CD4-positive, alpha-beta T cell (primary cell): ENCODE data around the gene GABRR2. TPM values are rescaled to one million over a fixed set of nuclear protein-coding genes. Genes with fewer than 3 reads are reported as not detected.

Source experiments
- ATAC-seq: fragments of 200-7000 bp; cut with Tn5 transposase; one replicate; pipeline ENCODE4 v1.10.0; 2022; ENCODE audit warnings: mild to moderate bottlenecking; ENCODE audit not compliant: poor library complexity
- CTCF ChIA-PET: fragments of 350-600 bp; sonication (Branson Sonifier 250); formaldehyde crosslinking; loops from one replicate; lab custom pipeline; 2021; ENCODE audit warnings: antibody characterized with exemption, inconsistent platforms; lab: Charles Lee
- POLR2A ChIA-PET: fragments of 350-600 bp; sonication (Branson Sonifier 250); formaldehyde crosslinking; loops from one replicate; lab custom pipeline; 2021; ENCODE audit warnings: antibody characterized with exemption, inconsistent platforms; lab: Charles Lee
- DNase-seq, 14 experiments: peaks; one replicate each; pipeline ENCODE4 v3.0.0-alpha.2; 2013 to 2020; ENCODE audit warnings: mixed read lengths in 2 of 14
- H3K27ac ChIP-seq, 2 donors: one replicate each; pipeline versions ENCODE4 v1.5.1 to v1.7.0; 2013; ENCODE audit warnings: low read length in 2 of 2, low read depth in 1 of 2, mild to moderate bottlenecking in 1 of 2
- H3K27me3 ChIP-seq, 2 experiments: 1 replicate in 1 of 2; 2 replicates in 1 of 2; pipeline versions ENCODE4 v1.6.1 to v1.7.0; 2013; ENCODE audit warnings: low read length in 2 of 2, control low read depth in 1 of 2, mild to moderate bottlenecking in 1 of 2, moderate library complexity in 1 of 2; ENCODE audit not compliant: insufficient read depth in 2 of 2, control insufficient read depth in 1 of 2
- H3K36me3 ChIP-seq: one replicate; pipeline ENCODE4 v1.6.1; 2013; ENCODE audit warnings: low read length, control low read depth; ENCODE audit not compliant: insufficient read depth
- H3K4me1 ChIP-seq: one replicate; pipeline ENCODE4 v1.6.1; 2013; ENCODE audit warnings: low read length, control low read depth; ENCODE audit not compliant: insufficient read depth
- H3K4me3 ChIP-seq: one replicate; pipeline ENCODE4 v1.5.1; 2013; ENCODE audit warnings: mild to moderate bottlenecking, low read length, moderate library complexity
- H3K9me3 ChIP-seq, 2 experiments: 1 replicate in 1 of 2; 2 replicates in 1 of 2; pipeline versions ENCODE4 v1.6.1 to v1.7.0; 2013; ENCODE audit warnings: low read length in 2 of 2, mild to moderate bottlenecking in 2 of 2, control low read depth in 1 of 2, moderate library complexity in 1 of 2; ENCODE audit not compliant: control insufficient read depth in 1 of 2, insufficient read depth in 1 of 2
- H3K27ac Mint-ChIP-seq: one replicate; pipeline ENCODE4 v1.8.0; 2020; ENCODE audit warnings: mixed read lengths
- H3K27me3 Mint-ChIP-seq: one replicate; pipeline ENCODE4 v1.8.0; 2021; ENCODE audit warnings: mixed read lengths
- H3K36me3 Mint-ChIP-seq: one replicate; pipeline ENCODE4 v1.8.0; 2021; ENCODE audit warnings: low read depth, mixed read lengths
- H3K4me1 Mint-ChIP-seq: one replicate; pipeline ENCODE4 v1.8.0; 2021; ENCODE audit warnings: low read depth, mixed read lengths
- H3K4me3 Mint-ChIP-seq: one replicate; pipeline ENCODE4 v1.8.0; 2020; ENCODE audit warnings: mild to moderate bottlenecking, mixed read lengths
- H3K9me3 Mint-ChIP-seq: one replicate; pipeline ENCODE4 v1.8.0; 2020; ENCODE audit warnings: mixed read lengths
- intact Hi-C, 2 experiments: fragments of 100-400 bp; cut with DNase I in 1 of 2; cut with micrococcal nuclease in 1 of 2; formaldehyde crosslinking; loops; one replicate each; pipeline versions ENCODE4 v1.15.1 to v1.9.0; 2023 to 2025; cut with DNase I, micrococcal nuclease
- total RNA-seq, 174 experiments: library from RNA in 2 of 174; stranded (reverse) in 2 of 174; gene quantifications; one replicate each; pipeline ENCODE4 v1.2.3 and lab custom pipeline; 2021 to 2026
- TF ChIP-seq, protein P1 (sequence below): fragments of 200-600 bp; IDR thresholded peaks from one replicate; pipeline ENCODE4 v1.8.0; 2022; ENCODE audit warnings: antibody characterized with exemption, mild to moderate bottlenecking

GABRR2 gene
- total RNA-seq, 2 experiments from 2014 or later: 0.47 to 0.49 TPM

DNA sequence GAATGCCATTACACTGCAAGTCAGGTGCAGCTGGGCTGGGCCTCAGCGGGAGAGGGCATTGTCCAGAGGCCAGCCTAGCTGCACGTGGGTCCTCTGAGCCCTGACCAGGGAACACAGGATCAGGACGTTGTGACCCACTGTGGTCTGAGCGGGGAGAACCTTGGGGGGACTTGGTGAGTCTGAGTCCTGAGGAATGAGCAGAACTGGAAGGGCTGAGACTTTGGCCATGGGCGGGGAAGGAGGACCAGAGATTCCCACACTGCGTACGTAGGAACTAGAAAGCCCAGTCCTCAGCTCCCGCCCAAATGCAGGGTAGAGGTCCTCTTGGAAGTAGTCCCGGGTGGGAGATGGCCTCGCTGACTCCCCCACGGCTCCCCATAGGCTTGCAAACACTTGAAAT is 42.5 kb downstream of the GABRR2 start:
- DNase-seq (no peak), ATAC-seq (no peak)
- ChIA-PET POLR2A (no interaction called here), CTCF (interaction anchor here (0.6 kb wide), 1 partner anchor 81 kb away, joined by 3 read pairs; no protein-coding TSS in a partner anchor)
- Histone ChIP-seq H3K4me3 (no peak overlapping the region), H3K9me3 (no peaks in the 10 kb centered on the region), H3K4me1 (no peaks in the 10 kb centered on the region), H3K27me3 (no peaks in the 10 kb centered on the region), H3K36me3 (no peaks in the 10 kb centered on the region), H3K27ac (no peak overlapping the region)
- TF ChIP-seq, protein P1, sequence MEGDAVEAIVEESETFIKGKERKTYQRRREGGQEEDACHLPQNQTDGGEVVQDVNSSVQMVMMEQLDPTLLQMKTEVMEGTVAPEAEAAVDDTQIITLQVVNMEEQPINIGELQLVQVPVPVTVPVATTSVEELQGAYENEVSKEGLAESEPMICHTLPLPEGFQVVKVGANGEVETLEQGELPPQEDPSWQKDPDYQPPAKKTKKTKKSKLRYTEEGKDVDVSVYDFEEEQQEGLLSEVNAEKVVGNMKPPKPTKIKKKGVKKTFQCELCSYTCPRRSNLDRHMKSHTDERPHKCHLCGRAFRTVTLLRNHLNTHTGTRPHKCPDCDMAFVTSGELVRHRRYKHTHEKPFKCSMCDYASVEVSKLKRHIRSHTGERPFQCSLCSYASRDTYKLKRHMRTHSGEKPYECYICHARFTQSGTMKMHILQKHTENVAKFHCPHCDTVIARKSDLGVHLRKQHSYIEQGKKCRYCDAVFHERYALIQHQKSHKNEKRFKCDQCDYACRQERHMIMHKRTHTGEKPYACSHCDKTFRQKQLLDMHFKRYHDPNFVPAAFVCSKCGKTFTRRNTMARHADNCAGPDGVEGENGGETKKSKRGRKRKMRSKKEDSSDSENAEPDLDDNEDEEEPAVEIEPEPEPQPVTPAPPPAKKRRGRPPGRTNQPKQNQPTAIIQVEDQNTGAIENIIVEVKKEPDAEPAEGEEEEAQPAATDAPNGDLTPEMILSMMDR: no peak
- intact Hi-C loops: no loop called here
- Mint-ChIP-seq H3K27ac (no peak overlapping the region), H3K27me3 (no peaks in the 10 kb centered on the region), H3K9me3 (no peaks in the 10 kb centered on the region), H3K4me3 (no peak overlapping the region), H3K4me1 (no peaks in the 10 kb centered on the region), H3K36me3 (no peaks in the 10 kb centered on the region)

DNA sequence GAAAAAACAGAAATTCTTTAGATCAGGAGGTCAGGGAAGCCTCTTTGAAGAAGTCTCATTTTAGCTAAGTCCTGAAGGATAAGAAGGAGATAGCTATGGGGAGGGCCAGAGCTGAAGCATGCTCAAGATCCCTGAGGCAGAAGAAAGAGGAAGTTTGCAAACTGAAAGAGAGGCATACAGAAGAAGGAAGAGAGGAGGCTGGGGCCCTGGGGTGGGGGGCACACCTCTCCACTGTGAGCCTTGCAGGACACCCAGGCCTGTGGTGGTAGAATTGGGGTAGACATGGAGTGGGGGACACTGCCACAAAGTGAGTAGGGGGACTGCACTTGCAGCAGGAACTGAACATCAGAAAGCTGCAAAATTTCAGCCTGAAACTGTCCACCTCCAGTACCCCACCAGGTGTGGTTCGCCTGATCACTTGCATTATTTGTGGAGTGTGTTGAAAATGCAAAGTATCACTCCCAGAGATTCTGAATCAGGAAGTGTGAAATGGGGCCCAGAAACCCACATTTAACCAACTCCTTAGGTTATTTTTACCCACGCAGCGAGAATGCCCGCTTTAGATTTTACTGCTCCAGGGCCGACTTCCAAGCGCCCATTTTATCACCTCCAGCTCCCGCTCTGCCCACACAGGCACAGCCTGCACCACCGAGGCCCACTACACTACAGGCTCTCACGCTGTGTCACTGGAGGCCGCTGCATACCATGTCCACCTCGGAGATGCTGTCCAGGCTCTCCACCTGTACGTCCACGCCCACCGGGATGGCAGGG is 44.0 kb downstream of the GABRR2 start:
- H3K9me3 Mint-ChIP-seq: no peaks in the 10 kb centered on the region
- DNase-seq (no peak), ATAC-seq (no peak)
- no peaks in the 10 kb centered on the region for H3K4me1 Mint-ChIP-seq
- Histone ChIP-seq H3K4me1 (no peaks in the 10 kb centered on the region), H3K27me3 (no peaks in the 10 kb centered on the region), H3K9me3 (no peaks in the 10 kb centered on the region), H3K36me3 (no peaks in the 10 kb centered on the region), H3K27ac (no peak overlapping the region), H3K4me3 (no peak overlapping the region)
- ChIA-PET POLR2A (no interaction called here), CTCF (no interaction called here)
- no peak overlapping the region for H3K27ac Mint-ChIP-seq
- no peaks in the 10 kb centered on the region for H3K36me3 Mint-ChIP-seq
- TF ChIP-seq, protein P1: no peak
- intact Hi-C loops: no loop called here
- H3K27me3 Mint-ChIP-seq: no peaks in the 10 kb centered on the region
- no peak overlapping the region for H3K4me3 Mint-ChIP-seq

DNA sequence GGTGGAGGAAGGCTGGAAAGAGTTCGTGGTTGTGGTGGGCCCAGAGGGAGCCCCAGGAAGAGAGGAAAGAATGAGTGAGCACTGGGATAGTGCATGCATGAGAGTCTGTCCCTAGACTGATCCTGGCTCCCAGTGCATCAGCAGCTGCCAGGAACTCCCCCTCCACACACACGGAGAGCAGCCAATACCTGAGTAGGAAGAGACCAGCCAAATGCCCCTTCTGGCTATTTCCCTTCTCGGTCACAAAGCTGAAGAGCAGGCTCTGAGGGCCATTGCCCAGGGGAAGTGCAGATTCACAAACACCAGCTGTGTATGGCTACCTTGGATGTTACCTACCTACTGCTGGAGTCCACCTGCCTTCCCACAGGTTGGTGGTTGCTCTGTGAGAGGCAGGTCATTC is 45.1 kb downstream of the GABRR2 start:
- H3K36me3 Mint-ChIP-seq: no peaks in the 10 kb centered on the region
- intact Hi-C loops: no loop called here
- CTCF ChIA-PET: no interaction called here
- TF ChIP-seq, protein P1: no peak
- Histone ChIP-seq H3K27ac (no peak overlapping the region), H3K4me3 (no peak overlapping the region), H3K9me3 (no peaks in the 10 kb centered on the region), H3K27me3 (no peaks in the 10 kb centered on the region), H3K36me3 (no peaks in the 10 kb centered on the region), H3K4me1 (no peaks in the 10 kb centered on the region)
- POLR2A ChIA-PET: interaction anchor here (0.9 kb wide), 1 partner anchor 20 kb away, joined by 3 read pairs; no protein-coding TSS in a partner anchor
- ATAC-seq (no peak), DNase-seq (no peak)
- no peaks in the 10 kb centered on the region for H3K4me1 Mint-ChIP-seq
- no peak overlapping the region for H3K27ac Mint-ChIP-seq
- no peaks in the 10 kb centered on the region for H3K27me3 Mint-ChIP-seq
- no peak overlapping the region for H3K4me3 Mint-ChIP-seq
- H3K9me3 Mint-ChIP-seq: no peaks in the 10 kb centered on the region
